ENCODE results near the gene KIAA0753. TPM values are rescaled to one million over a fixed set of nuclear protein-coding genes. Genes with fewer than 3 reads are reported as not detected.

KIAA0753 gene
- polyA plus RNA-seq, 1 donor (not counting 4 experiments of a cell fraction or from before 2014, with no cell fraction given) = 11.6 TPM

DNA sequence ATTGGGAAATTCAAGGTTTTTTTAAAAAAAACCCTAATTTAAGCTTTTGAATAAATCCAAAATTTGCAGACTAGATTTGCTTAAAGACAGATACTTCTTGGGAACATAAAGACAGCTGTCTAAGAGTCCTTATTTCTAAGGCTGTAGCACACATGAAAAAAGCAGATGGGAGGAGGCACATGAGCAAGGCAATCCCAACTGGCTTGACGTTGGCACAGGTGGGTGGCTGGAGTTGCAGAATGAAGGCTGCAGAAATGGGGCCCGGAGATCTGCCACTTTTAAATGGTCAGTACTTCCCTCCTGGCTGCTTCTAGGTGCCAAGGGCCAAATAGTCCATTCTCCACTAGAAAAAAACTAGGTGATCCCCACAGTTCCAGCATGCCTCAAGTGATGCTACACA lies 4.4 kb downstream of the KIAA0753 start:
- Histone ChIP-seq H3K36me3 (ENCODE audit: control insufficient read depth in 2 of 2, extremely low read depth in 1 of 2, insufficient read depth in 2 of 2, low read length in 2 of 2) (peaks cover 5 to 17% of the 10 kb centered on the region in 2 experiments), H3K27ac (ENCODE audit: control insufficient read depth, insufficient read depth, low read length) (no peak overlapping the region), H3K79me2 (ENCODE audit: control insufficient read depth, insufficient read depth, low read length) (peaks cover 47% of the 10 kb centered on the region), H4K20me1 (ENCODE audit: control insufficient read depth, extremely low read depth, insufficient read depth, low read length) (no peaks in the 10 kb centered on the region), H3K9me3 (ENCODE audit: control insufficient read depth, low read depth, low read length) (no peaks in the 10 kb centered on the region), H3K4me3 (ENCODE audit: control insufficient read depth in 2 of 3, extremely low read depth in 1 of 3, insufficient read depth in 2 of 3, low read depth in 1 of 3, low read length in 3 of 3) (no peak overlapping the region), H3K27me3 (ENCODE audit: control insufficient read depth, extremely low read depth, insufficient read depth, low read length) (no peaks in the 10 kb centered on the region), H3K4me2 (ENCODE audit: control insufficient read depth, extremely low read depth, insufficient read depth, low read depth, low read length) (no peak overlapping the region), H3K9me1 (ENCODE audit: control insufficient read depth, extremely low read depth, insufficient read depth, low read length) (peaks cover 3% of the 10 kb centered on the region), H2AFZ (ENCODE audit: control insufficient read depth, low read length) (no peak overlapping the region), H3K4me1 (ENCODE audit: control insufficient read depth, extremely low read depth, insufficient read depth, low read length) (peaks cover 14% of the 10 kb centered on the region), H3K9ac (ENCODE audit: control insufficient read depth, extremely low read depth, insufficient read depth, low read length) (no peak overlapping the region)
- no peak for TF ChIP-seq EZH2 (IDR thresholded peaks at IDR 0.05; ENCODE audit: low read length)
- TF ChIP-seq, protein P1, sequence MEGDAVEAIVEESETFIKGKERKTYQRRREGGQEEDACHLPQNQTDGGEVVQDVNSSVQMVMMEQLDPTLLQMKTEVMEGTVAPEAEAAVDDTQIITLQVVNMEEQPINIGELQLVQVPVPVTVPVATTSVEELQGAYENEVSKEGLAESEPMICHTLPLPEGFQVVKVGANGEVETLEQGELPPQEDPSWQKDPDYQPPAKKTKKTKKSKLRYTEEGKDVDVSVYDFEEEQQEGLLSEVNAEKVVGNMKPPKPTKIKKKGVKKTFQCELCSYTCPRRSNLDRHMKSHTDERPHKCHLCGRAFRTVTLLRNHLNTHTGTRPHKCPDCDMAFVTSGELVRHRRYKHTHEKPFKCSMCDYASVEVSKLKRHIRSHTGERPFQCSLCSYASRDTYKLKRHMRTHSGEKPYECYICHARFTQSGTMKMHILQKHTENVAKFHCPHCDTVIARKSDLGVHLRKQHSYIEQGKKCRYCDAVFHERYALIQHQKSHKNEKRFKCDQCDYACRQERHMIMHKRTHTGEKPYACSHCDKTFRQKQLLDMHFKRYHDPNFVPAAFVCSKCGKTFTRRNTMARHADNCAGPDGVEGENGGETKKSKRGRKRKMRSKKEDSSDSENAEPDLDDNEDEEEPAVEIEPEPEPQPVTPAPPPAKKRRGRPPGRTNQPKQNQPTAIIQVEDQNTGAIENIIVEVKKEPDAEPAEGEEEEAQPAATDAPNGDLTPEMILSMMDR (optimal IDR thresholded peaks at IDR 0.05 in 1 of 3, IDR thresholded peaks at IDR 0.05 in 1 of 3, conservative IDR thresholded peaks at IDR 0.05 in 1 of 3; ENCODE audit: extremely low read depth in 1 of 3, insufficient read depth in 2 of 3, low read length in 3 of 3) = no peak
- DNase-seq (ENCODE audit: low read depth, low spot score) (no peak), FAIRE-seq (no peak)
- dilution Hi-C loops (cut with MboI; ENCODE audit: extremely low pct_ligation_motif_present, low sequenced_read_pairs) = no loop called here

DNA sequence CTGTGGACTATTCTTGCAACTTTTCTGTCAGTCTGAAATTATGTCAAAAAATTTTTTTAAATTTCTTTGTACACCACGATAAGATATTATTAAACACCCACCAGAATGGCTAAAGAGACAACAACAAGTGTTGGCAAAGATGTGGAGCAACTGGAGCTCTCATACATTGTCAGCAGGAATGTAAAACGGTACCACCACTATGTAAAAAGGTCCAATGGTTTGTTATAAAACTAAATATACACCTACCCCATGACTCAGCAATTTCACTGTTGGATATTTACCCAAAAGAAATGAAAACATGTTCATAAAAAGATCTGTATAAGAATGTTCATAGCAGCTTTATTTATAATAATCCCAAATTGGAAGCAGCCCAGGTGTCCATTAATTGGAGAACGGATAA lies 7.2 kb downstream of the KIAA0753 start:
- TF ChIP-seq, protein P1 (optimal IDR thresholded peaks at IDR 0.05 in 1 of 3, IDR thresholded peaks at IDR 0.05 in 1 of 3, conservative IDR thresholded peaks at IDR 0.05 in 1 of 3; ENCODE audit: extremely low read depth in 1 of 3, insufficient read depth in 2 of 3, low read length in 3 of 3) = no peak
- no peak for TF ChIP-seq EZH2 (IDR thresholded peaks at IDR 0.05; ENCODE audit: low read length)
- no peak overlapping the region for H3K27ac ChIP-seq (ENCODE audit: control insufficient read depth, insufficient read depth, low read length)
- no peak for FAIRE-seq
- no peak overlapping the region for H3K9ac ChIP-seq (ENCODE audit: control insufficient read depth, extremely low read depth, insufficient read depth, low read length)
- no peak overlapping the region for H3K4me2 ChIP-seq (ENCODE audit: control insufficient read depth, extremely low read depth, insufficient read depth, low read depth, low read length)
- H4K20me1 ChIP-seq (ENCODE audit: control insufficient read depth, extremely low read depth, insufficient read depth, low read length) = no peaks in the 10 kb centered on the region
- no peak for DNase-seq (ENCODE audit: low read depth, low spot score)
- H3K4me3 ChIP-seq (ENCODE audit: control insufficient read depth in 2 of 3, extremely low read depth in 1 of 3, insufficient read depth in 2 of 3, low read depth in 1 of 3, low read length in 3 of 3) = no peak overlapping the region
- H2AFZ ChIP-seq (ENCODE audit: control insufficient read depth, low read length) = no peak overlapping the region
- peaks cover 3% of the 10 kb centered on the region for H3K9me1 ChIP-seq (ENCODE audit: control insufficient read depth, extremely low read depth, insufficient read depth, low read length)
- H3K9me3 ChIP-seq (ENCODE audit: control insufficient read depth, low read depth, low read length) = no peaks in the 10 kb centered on the region
- peaks cover 7% of the 10 kb centered on the region for H3K4me1 ChIP-seq (ENCODE audit: control insufficient read depth, extremely low read depth, insufficient read depth, low read length)
- no peaks in the 10 kb centered on the region for H3K27me3 ChIP-seq (ENCODE audit: control insufficient read depth, extremely low read depth, insufficient read depth, low read length)
- dilution Hi-C loops (cut with MboI; ENCODE audit: extremely low pct_ligation_motif_present, low sequenced_read_pairs) = no loop called here
- peaks cover 11 to 17% of the 10 kb centered on the region in 2 experiments for H3K36me3 ChIP-seq (ENCODE audit: control insufficient read depth in 2 of 2, extremely low read depth in 1 of 2, insufficient read depth in 2 of 2, low read length in 2 of 2)
- peaks cover 31% of the 10 kb centered on the region for H3K79me2 ChIP-seq (ENCODE audit: control insufficient read depth, insufficient read depth, low read length)
